Natural killer cell (primary cell): ENCODE measurements around the gene MRPL33. TPM values are rescaled to one million over a fixed set of nuclear protein-coding genes. Genes with fewer than 3 reads are reported as not detected.

Experiments
- ATAC-seq, 3 donors: fragments of 150-1000 bp in 2 of 3; fragments of 200-7000 bp in 1 of 3; cut with Tn5 transposase; 1 replicate in 1 of 3; 2 replicates in 2 of 3; pipeline ENCODE4 v1.10.0; 2021; ENCODE audit warnings: mild to moderate bottlenecking in 2 of 3, moderate library complexity in 2 of 3
- DNase-seq, 2 donors: peaks; one replicate each; pipeline versions ENCODE4 v3.0.0 to v3.0.0-alpha.2; 2013 to 2021; ENCODE audit warnings: mixed read lengths in 1 of 2
- H3K27ac ChIP-seq: one replicate; pipeline ENCODE4 v1.5.1; 2013; ENCODE audit warnings: mild to moderate bottlenecking, low read length
- H3K27me3 ChIP-seq: one replicate; pipeline ENCODE4 v1.6.1; 2013; ENCODE audit warnings: low read length; ENCODE audit not compliant: control insufficient read depth, insufficient read depth
- H3K36me3 ChIP-seq: one replicate; pipeline ENCODE4 v1.6.1; 2013; ENCODE audit warnings: low read length; ENCODE audit not compliant: control insufficient read depth, insufficient read depth
- H3K4me1 ChIP-seq: one replicate; pipeline ENCODE4 v1.6.1; 2013; ENCODE audit warnings: low read length; ENCODE audit not compliant: control insufficient read depth, insufficient read depth
- H3K4me3 ChIP-seq: one replicate; pipeline ENCODE4 v1.5.1; 2013; ENCODE audit warnings: low read length
- H3K9me3 ChIP-seq: one replicate; pipeline ENCODE4 v1.6.1; 2013; ENCODE audit warnings: low read length; ENCODE audit not compliant: control insufficient read depth, insufficient read depth
- H3K27ac Mint-ChIP-seq, 2 donors: one replicate each; pipeline ENCODE4 v1.8.0; 2022; ENCODE audit warnings: mild to moderate bottlenecking in 2 of 2, mixed read lengths in 2 of 2, moderate library complexity in 1 of 2
- H3K27me3 Mint-ChIP-seq, 2 donors: one replicate each; pipeline ENCODE4 v1.8.0; 2022; ENCODE audit warnings: low read depth in 2 of 2, mixed read lengths in 2 of 2
- H3K36me3 Mint-ChIP-seq: one replicate; pipeline ENCODE4 v1.8.0; 2022; ENCODE audit warnings: mixed read lengths
- H3K4me1 Mint-ChIP-seq, 2 donors: one replicate each; pipeline ENCODE4 v1.8.0; 2022; ENCODE audit warnings: mixed read lengths in 2 of 2
- H3K4me3 Mint-ChIP-seq: one replicate; pipeline ENCODE4 v1.8.0; 2022; ENCODE audit warnings: mild to moderate bottlenecking, moderate library complexity, mixed read lengths
- H3K9me3 Mint-ChIP-seq, 2 donors: one replicate each; pipeline ENCODE4 v1.8.0; 2022; ENCODE audit warnings: mixed read lengths in 2 of 2
- WGBS: methylation state at CpG from one replicate; pipeline ENCODE4 v1.1.7; 2013; ENCODE audit warnings: missing lambda C conversion rate; ENCODE audit not compliant: insufficient coverage; 5-methylcytosine and 5-hydroxymethylcytosine counted together
- intact Hi-C: fragments of 100-400 bp; cut with micrococcal nuclease; formaldehyde crosslinking; loops from one replicate; pipeline ENCODE4 v1.14.2; 2022
- total RNA-seq, 4 donors: library from RNA; stranded (reverse); fragments of 120-200 nt in 1 of 4; gene quantifications; one replicate each; pipeline versions ENCODE4 v1.2.3 to v1.2.4, GENCODE V29; 2013 to 2022
- TF ChIP-seq, protein P1 (sequence below): fragments of 200-600 bp; IDR thresholded peaks from one replicate; pipeline ENCODE4 v1.8.0; 2022; ENCODE audit warnings: antibody characterized with exemption

MRPL33 gene
- total RNA-seq, 3 donors from 2014 or later (not counting 1 experiment from before 2014, with no cell fraction given): 21.5 to 28.5 (median 27.3) TPM

GRCh38 chr2:27815860-27816438 lies 44.4 kb downstream of the MRPL33 start:
- Mint-ChIP-seq H3K27ac (no peak overlapping the region), H3K27me3 (peaks cover 0 to 4% of the 10 kb centered on the region in 2 donors), H3K36me3 (no peaks in the 10 kb centered on the region), H3K4me3 (no peak overlapping the region), H3K9me3 (no peaks in the 10 kb centered on the region), H3K4me1 (peaks cover 0 to 3% of the 10 kb centered on the region in 2 donors)
- Histone ChIP-seq H3K9me3 (no peaks in the 10 kb centered on the region), H3K27ac (no peak overlapping the region), H3K4me1 (no peaks in the 10 kb centered on the region), H3K27me3 (no peaks in the 10 kb centered on the region), H3K36me3 (no peaks in the 10 kb centered on the region), H3K4me3 (no peak overlapping the region)
- intact Hi-C loops: no loop called here
- DNase-seq (no peak), ATAC-seq (no peak)
- TF ChIP-seq, protein P1, sequence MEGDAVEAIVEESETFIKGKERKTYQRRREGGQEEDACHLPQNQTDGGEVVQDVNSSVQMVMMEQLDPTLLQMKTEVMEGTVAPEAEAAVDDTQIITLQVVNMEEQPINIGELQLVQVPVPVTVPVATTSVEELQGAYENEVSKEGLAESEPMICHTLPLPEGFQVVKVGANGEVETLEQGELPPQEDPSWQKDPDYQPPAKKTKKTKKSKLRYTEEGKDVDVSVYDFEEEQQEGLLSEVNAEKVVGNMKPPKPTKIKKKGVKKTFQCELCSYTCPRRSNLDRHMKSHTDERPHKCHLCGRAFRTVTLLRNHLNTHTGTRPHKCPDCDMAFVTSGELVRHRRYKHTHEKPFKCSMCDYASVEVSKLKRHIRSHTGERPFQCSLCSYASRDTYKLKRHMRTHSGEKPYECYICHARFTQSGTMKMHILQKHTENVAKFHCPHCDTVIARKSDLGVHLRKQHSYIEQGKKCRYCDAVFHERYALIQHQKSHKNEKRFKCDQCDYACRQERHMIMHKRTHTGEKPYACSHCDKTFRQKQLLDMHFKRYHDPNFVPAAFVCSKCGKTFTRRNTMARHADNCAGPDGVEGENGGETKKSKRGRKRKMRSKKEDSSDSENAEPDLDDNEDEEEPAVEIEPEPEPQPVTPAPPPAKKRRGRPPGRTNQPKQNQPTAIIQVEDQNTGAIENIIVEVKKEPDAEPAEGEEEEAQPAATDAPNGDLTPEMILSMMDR: no peak
- 92% methylated on average over 4 of the region's 4 CpGs for WGBS

GRCh38 chr2:27822049-27822448 lies 50.5 kb downstream of the MRPL33 start:
- Mint-ChIP-seq H3K27me3 (no peaks in the 10 kb centered on the region), H3K36me3 (peaks cover 7% of the 10 kb centered on the region), H3K4me3 (no peak overlapping the region), H3K27ac (no peak overlapping the region), H3K4me1 (no peaks in the 10 kb centered on the region), H3K9me3 (peaks cover 0 to 3% of the 10 kb centered on the region in 2 donors)
- Histone ChIP-seq H3K27me3 (no peaks in the 10 kb centered on the region), H3K4me1 (no peaks in the 10 kb centered on the region), H3K4me3 (no peak overlapping the region), H3K9me3 (peaks cover 2% of the 10 kb centered on the region), H3K36me3 (no peaks in the 10 kb centered on the region), H3K27ac (no peak overlapping the region)
- WGBS: 96% methylated on average over 1 of the region's 1 CpG
- ATAC-seq (no peak), DNase-seq (no peak)
- intact Hi-C loops: no loop called here
- TF ChIP-seq, protein P1: no peak

- DNase-seq (no peak), ATAC-seq (no peak)
- H3K36me3 ChIP-seq: no peaks in the 10 kb centered on the region
- no peak overlapping the region for H3K27ac Mint-ChIP-seq
- H3K4me1 Mint-ChIP-seq: no peaks in the 10 kb centered on the region
- no peak overlapping the region for H3K27ac ChIP-seq
- 92% methylated on average over 3 of the region's 5 CpGs for WGBS
- TF ChIP-seq, protein P1: no peak
- H3K36me3 Mint-ChIP-seq: peaks cover 7% of the 10 kb centered on the region
- intact Hi-C loops: no loop called here
- H3K4me3 Mint-ChIP-seq: no peak overlapping the region
- peaks cover 2% of the 10 kb centered on the region for H3K9me3 ChIP-seq
- H3K27me3 ChIP-seq: no peaks in the 10 kb centered on the region
- H3K4me1 ChIP-seq: no peaks in the 10 kb centered on the region
- H3K4me3 ChIP-seq: no peak overlapping the region
- no peaks in the 10 kb centered on the region for H3K27me3 Mint-ChIP-seq
- H3K9me3 Mint-ChIP-seq: peaks cover 0 to 3% of the 10 kb centered on the region in 2 donors
Measured at GRCh38 chr2:27823135-27823534, 51.6 kb downstream of the MRPL33 start.

- 90% methylated on average over 3 of the region's 5 CpGs for WGBS
- H3K4me3 Mint-ChIP-seq: no peak overlapping the region
- H3K9me3 Mint-ChIP-seq: peaks cover 0 to 3% of the 10 kb centered on the region in 2 donors
- no peaks in the 10 kb centered on the region for H3K4me1 Mint-ChIP-seq
- no peak for DNase-seq
- H3K27me3 Mint-ChIP-seq: no peaks in the 10 kb centered on the region
- H3K27me3 ChIP-seq: no peaks in the 10 kb centered on the region
- H3K9me3 ChIP-seq: peaks cover 2% of the 10 kb centered on the region
- no peak overlapping the region for H3K27ac Mint-ChIP-seq
- no peak overlapping the region for H3K4me3 ChIP-seq
- no peak for ATAC-seq
- intact Hi-C loops: no loop called here
- no peaks in the 10 kb centered on the region for H3K4me1 ChIP-seq
- H3K36me3 Mint-ChIP-seq: peaks cover 7% of the 10 kb centered on the region
- H3K36me3 ChIP-seq: no peaks in the 10 kb centered on the region
- no peak overlapping the region for H3K27ac ChIP-seq
- TF ChIP-seq, protein P1: no peak
Measured at GRCh38 chr2:27823569-27823968, 52.0 kb downstream of the MRPL33 start.
